BE2C (cell line): Measurements from ENCODE around the gene GPR39.
"Not testable (repeated sequence)": the region's sequence is repeated elsewhere in the genome, so short reads cannot be mapped to it uniquely, and the experiment has no call there.

ENCODE experiments used
- DNase-seq: peaks from one replicate; pipeline ENCODE4 v3.0.0-alpha.2; 2020
- H3K27me3 ChIP-seq: fragments of 250-450 bp; sonication (Bioruptor Pico); 2 replicates; pipeline ENCODE4 v1.5.1; 2020; ENCODE audit warnings: mild to moderate bottlenecking
- H3K36me3 ChIP-seq: fragments of 250-450 bp; sonication (Bioruptor Pico); 2 replicates; pipeline ENCODE4 v1.5.1; 2020; ENCODE audit warnings: mild to moderate bottlenecking
- H3K4me1 ChIP-seq: fragments of 250-450 bp; sonication (Bioruptor Pico); 2 replicates; pipeline ENCODE4 v1.5.1; 2020
- H3K4me3 ChIP-seq: 2 replicates; pipeline ENCODE4 v1.5.1; 2011; ENCODE audit warnings: low read depth, low read length
- H3K9me3 ChIP-seq: fragments of 250-450 bp; sonication (Bioruptor Pico); 2 replicates; pipeline ENCODE4 v1.5.1; 2020
- CTCF ChIP-seq: IDR thresholded peaks from 2 replicates; pipeline ENCODE4 v1.5.1; 2012; ENCODE audit warnings: mild to moderate bottlenecking, low read depth, low read length

The GPR39 gene

GRCh38 chr2:132521341-132521740 is 104.7 kb downstream of the GPR39 start:
- Histone ChIP-seq H3K36me3 (no peaks in the 10 kb centered on the region), H3K27me3 (no peaks in the 10 kb centered on the region), H3K4me3 (no peak overlapping the region), H3K9me3 (no peaks in the 10 kb centered on the region), H3K4me1 (no peaks in the 10 kb centered on the region)
- TF ChIP-seq CTCF = no peak
- no peak for DNase-seq

- DNase-seq = no peak
- TF ChIP-seq CTCF = no peak
- no peaks in the 10 kb centered on the region for H3K4me1 ChIP-seq
- no peaks in the 10 kb centered on the region for H3K36me3 ChIP-seq
- no peaks in the 10 kb centered on the region for H3K27me3 ChIP-seq
- no peak overlapping the region for H3K4me3 ChIP-seq
- H3K9me3 ChIP-seq = no peaks in the 10 kb centered on the region
Observed at GRCh38 chr2:132522901-132523300, 106.3 kb downstream of the GPR39 start.

- DNase-seq, H3K36me3 ChIP-seq, H3K4me3 ChIP-seq, H3K4me1 ChIP-seq, H3K27me3 ChIP-seq, H3K9me3 ChIP-seq: not testable (repeated sequence)
Observed at GRCh38 chr2:132537061-132537460, 120.5 kb downstream of the GPR39 start.

- Histone ChIP-seq H3K4me3 (no peak overlapping the region), H3K9me3 (no peaks in the 10 kb centered on the region), H3K4me1 (no peaks in the 10 kb centered on the region), H3K27me3 (no peaks in the 10 kb centered on the region), H3K36me3 (no peaks in the 10 kb centered on the region)
- no peak for TF ChIP-seq CTCF
- DNase-seq = no peak
Observed at GRCh38 chr2:132538331-132538855, 121.8 kb downstream of the GPR39 start.

GRCh38 chr2:132540166-132540565 is 123.6 kb downstream of the GPR39 start:
- no peak for TF ChIP-seq CTCF
- Histone ChIP-seq H3K36me3 (no peaks in the 10 kb centered on the region), H3K4me1 (no peaks in the 10 kb centered on the region), H3K27me3 (no peaks in the 10 kb centered on the region), H3K9me3 (no peaks in the 10 kb centered on the region), H3K4me3 (no peak overlapping the region)
- no peak for DNase-seq

- Histone ChIP-seq H3K4me1 (no peaks in the 10 kb centered on the region), H3K9me3 (no peaks in the 10 kb centered on the region), H3K36me3 (no peaks in the 10 kb centered on the region), H3K4me3 (no peak overlapping the region), H3K27me3 (no peaks in the 10 kb centered on the region)
- no peak for TF ChIP-seq CTCF
- no peak for DNase-seq
Observed at GRCh38 chr2:132542953-132543569, 126.5 kb downstream of the GPR39 start.
